Panc1 (cell line): ENCODE measurements around the gene METTL23.

Experiments
- POLR2AphosphoS5 ChIP-seq: IDR thresholded peaks from 2 replicates; pipeline ENCODE4 v1.6.1; 2012; ENCODE audit warnings: mild to moderate bottlenecking, low read depth, low read length, moderate library complexity
- SIN3A ChIP-seq: IDR thresholded peaks from 2 replicates; pipeline ENCODE4 v1.6.1; 2012; ENCODE audit warnings: low read depth, mild to moderate bottlenecking, low read length, moderate library complexity, borderline replicate concordance; ENCODE audit not compliant: insufficient read depth

DNA sequence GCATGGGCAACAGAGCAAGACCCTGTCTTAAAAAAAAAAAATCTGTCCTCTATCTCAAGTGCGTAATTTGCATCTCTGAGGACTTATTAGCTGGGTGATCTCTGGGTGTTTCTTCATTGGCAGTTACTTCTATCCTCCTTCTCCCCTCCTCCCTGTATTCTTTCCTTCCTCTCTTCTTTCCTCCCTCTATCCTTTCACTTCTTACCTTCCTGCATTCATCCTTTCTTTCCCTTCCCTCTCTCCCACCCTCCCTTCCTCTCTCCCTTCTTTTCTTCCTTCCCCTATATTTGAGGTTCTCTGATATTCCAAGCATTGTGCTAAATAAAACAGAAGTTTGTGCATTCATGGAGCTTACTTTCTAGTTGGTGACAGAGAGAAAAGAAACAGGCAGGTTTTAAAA, 22.0 kb downstream of the METTL23 start:
- TF ChIP-seq POLR2AphosphoS5 (no peak), SIN3A (no peak)
